IPS-15b (cell line): ENCODE measurements around the gene IFT88.

ENCODE experiments used
- H3K27me3 ChIP-seq: one replicate; pipeline ENCODE4 v1.6.1; 2013; ENCODE audit warnings: low read length; ENCODE audit not compliant: control insufficient read depth, insufficient read depth
- H3K36me3 ChIP-seq: one replicate; pipeline ENCODE4 v1.6.1; 2013; ENCODE audit warnings: low read length; ENCODE audit not compliant: control insufficient read depth, insufficient read depth
- H3K4me1 ChIP-seq: one replicate; pipeline ENCODE4 v1.6.1; 2013; ENCODE audit warnings: mild to moderate bottlenecking, low read length; ENCODE audit not compliant: control insufficient read depth, insufficient read depth
- H3K4me3 ChIP-seq: one replicate; pipeline ENCODE4 v1.5.1; 2013; ENCODE audit warnings: low read depth, low read length
- H3K9ac ChIP-seq: one replicate; pipeline ENCODE4 v1.6.1; 2013; ENCODE audit warnings: low read depth, mild to moderate bottlenecking, low read length
- H3K9me3 ChIP-seq: one replicate; pipeline ENCODE4 v1.6.1; 2013; ENCODE audit warnings: mild to moderate bottlenecking, low read length; ENCODE audit not compliant: control insufficient read depth, insufficient read depth

IFT88 gene

GRCh38 chr13:20720499-20720898 is 153.5 kb downstream of the IFT88 start:
- H3K36me3 ChIP-seq, result no peaks in the 10 kb centered on the region
- H3K9me3 ChIP-seq, result no peaks in the 10 kb centered on the region
- H3K4me1 ChIP-seq, result no peaks in the 10 kb centered on the region
- no peak overlapping the region for H3K9ac ChIP-seq
- peaks cover 31% of the 10 kb centered on the region for H3K27me3 ChIP-seq
- H3K4me3 ChIP-seq, result no peak overlapping the region

DNA sequence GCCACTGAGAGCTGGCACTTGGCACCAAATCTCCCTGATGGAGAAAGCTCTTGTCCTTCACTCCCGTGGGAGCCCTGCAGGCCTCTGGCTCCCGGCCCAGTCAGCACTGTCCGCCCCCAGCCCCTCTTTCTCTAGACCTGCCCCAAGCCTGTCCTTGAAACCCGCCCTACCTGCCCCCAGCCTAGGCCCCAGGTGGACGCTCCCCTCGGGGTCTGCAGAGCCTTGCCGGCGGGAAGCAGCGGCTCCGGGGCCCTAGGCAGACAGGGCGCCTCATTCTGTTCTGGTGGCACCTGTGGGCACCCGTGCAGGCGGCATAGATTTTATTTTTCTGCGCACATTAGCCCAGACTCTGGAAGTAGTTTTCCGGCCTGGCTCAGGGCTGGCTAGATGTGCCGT is 154.1 kb downstream of the IFT88 start:
- H3K4me1 ChIP-seq, result no peaks in the 10 kb centered on the region
- H3K9me3 ChIP-seq, result no peaks in the 10 kb centered on the region
- H3K4me3 ChIP-seq, result peak overlapping the region; percentile 62
- H3K9ac ChIP-seq, result no peak overlapping the region
- peaks cover 31% of the 10 kb centered on the region for H3K27me3 ChIP-seq
- H3K36me3 ChIP-seq, result no peaks in the 10 kb centered on the region

DNA sequence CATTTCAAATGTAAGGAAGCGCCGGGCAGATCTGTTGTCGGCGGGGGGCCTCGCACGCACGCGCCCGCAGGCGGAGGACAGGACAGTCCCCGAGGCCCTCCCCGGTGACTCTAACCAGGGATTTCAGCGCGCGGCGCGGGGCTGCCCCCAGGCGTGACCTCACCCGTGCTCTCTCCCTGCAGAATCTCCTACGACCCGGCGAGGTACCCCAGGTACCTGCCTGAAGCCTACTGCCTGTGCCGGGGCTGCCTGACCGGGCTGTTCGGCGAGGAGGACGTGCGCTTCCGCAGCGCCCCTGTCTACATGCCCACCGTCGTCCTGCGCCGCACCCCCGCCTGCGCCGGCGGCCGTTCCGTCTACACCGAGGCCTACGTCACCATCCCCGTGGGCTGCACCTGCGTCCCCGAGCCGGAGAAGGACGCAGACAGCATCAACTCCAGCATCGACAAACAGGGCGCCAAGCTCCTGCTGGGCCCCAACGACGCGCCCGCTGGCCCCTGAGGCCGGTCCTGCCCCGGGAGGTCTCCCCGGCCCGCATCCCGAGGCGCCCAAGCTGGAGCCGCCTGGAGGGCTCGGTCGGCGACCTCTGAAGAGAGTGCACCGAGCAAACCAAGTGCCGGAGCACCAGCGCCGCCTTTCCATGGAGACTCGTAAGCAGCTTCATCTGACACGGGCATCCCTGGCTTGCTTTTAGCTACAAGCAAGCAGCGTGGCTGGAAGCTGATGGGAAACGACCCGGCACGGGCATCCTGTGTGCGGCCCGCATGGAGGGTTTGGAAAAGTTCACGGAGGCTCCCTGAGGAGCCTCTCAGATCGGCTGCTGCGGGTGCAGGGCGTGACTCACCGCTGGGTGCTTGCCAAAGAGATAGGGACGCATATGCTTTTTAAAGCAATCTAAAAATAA is 154.7 kb downstream of the IFT88 start:
- H3K9me3 ChIP-seq, result no peaks in the 10 kb centered on the region
- no peaks in the 10 kb centered on the region for H3K4me1 ChIP-seq
- peak overlapping the region; percentile 60 for H3K9ac ChIP-seq
- H3K36me3 ChIP-seq, result no peaks in the 10 kb centered on the region
- H3K4me3 ChIP-seq, result peak overlapping the region; percentile 62
- H3K27me3 ChIP-seq, result peaks cover 31% of the 10 kb centered on the region

DNA sequence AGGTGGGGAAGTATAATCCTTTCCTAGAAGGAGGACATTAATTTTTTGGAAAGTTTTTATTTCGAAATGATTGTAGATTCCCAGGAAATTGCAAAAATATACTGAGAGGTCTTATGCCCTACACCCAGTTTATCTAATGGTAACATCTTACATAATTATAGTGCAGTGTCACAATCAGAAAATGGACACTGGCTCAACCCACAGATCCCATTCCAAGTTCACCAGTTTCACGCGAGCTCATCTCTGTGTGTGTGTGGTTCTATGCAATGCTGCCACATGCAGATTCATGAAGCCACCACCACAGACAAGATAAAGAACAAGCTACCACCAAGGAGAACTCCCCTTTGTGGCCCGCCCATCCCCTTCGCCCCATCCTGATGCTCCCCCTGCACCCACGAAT is 160.9 kb downstream of the IFT88 start:
- Histone ChIP-seq H3K4me1 (no peaks in the 10 kb centered on the region), H3K9me3 (no peaks in the 10 kb centered on the region)

DNA sequence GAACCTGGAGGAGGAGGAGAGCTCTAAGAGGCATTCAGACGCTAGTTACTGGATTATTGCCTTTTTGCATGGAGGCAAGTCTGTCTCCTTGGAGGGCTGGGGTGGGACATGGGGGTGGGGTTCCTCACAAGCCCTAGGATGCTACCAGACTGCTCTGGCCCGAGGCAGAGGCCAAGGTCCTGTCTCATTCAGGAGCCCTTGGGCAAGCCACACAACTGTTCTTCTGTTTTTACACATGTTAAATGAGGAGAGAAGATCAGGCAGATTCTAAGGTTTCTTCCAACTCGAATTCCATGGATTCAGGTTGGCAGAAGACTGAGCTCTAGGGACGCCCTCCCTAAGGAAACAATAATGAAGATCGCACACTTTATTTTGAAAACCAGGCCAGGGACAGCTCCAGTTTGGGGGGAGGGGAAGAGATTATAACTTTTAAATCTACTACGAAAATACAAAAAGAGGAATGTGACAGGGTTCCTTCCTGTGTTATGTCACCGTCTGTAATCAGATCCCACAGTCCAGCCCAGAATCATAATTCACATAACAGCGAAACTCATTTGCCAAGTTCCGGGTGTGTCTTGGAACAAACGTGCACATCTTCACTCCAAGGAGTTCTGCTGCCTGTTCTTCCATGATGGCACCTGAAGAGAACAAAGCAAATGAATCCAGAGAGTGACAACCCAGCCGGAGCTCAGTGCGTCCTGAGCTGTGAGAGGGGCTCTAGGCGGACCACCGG is 161.8 kb downstream of the IFT88 start:
- no peaks in the 10 kb centered on the region for H3K4me1 ChIP-seq
- no peak overlapping the region for H3K9ac ChIP-seq
- H3K36me3 ChIP-seq, result no peaks in the 10 kb centered on the region
- H3K27me3 ChIP-seq, result no peaks in the 10 kb centered on the region
- no peaks in the 10 kb centered on the region for H3K9me3 ChIP-seq
- no peak overlapping the region for H3K4me3 ChIP-seq

More for the DNA sequence above, 160.9 kb downstream of the IFT88 start:
- Histone ChIP-seq H3K9ac (no peak overlapping the region), H3K27me3 (peaks cover 5% of the 10 kb centered on the region), H3K36me3 (no peaks in the 10 kb centered on the region), H3K4me3 (no peak overlapping the region)

DNA sequence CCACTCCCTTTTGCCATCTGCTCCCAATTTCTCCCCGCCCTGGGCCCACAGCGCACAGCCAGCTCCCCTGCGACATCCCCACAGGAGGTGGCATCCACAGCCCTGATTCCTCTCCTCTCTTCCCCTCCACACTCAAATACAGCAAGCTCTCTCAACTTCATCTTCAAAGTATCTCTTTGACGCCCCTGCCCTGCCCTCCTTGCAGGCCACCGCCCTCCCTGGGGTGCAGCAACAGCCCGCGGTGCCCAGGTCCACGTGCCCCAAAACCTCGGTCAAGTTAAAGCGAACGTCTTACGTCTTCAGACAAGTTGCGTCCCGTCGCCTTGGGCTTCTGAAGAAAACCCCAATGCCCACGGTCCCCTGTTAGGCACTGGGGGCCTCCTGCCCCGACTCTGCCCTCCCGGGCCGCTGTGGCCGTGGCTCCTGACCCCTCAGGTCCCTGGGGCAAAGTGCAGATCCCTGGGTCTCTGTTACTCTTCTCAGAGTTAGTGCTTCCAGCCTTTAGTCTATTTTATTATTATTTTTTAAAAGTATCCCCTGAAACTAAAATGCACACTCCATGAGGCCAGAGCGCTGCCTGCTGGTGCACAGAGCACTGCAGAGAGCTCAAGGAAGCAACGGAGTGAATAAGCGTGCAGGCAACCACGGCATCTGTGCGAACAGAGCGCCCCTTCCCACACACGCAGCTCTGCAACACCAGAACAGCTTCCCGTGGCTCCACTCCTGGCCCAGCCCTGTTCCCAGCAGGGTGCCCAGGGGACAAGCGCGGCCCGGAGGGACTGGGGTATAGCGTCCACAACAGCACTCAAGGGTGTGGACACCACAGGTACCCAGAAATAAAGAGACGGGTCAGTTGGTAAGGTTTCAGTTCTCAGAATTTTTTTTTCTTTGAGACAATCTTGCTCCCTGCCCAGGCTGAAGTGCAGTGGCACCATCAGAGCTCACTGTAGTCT is 163.0 kb downstream of the IFT88 start:
- H3K36me3 ChIP-seq, result no peaks in the 10 kb centered on the region
- H3K27me3 ChIP-seq, result no peaks in the 10 kb centered on the region
- H3K4me1 ChIP-seq, result no peaks in the 10 kb centered on the region
- no peaks in the 10 kb centered on the region for H3K9me3 ChIP-seq
- no peak overlapping the region for H3K9ac ChIP-seq
- no peak overlapping the region for H3K4me3 ChIP-seq

DNA sequence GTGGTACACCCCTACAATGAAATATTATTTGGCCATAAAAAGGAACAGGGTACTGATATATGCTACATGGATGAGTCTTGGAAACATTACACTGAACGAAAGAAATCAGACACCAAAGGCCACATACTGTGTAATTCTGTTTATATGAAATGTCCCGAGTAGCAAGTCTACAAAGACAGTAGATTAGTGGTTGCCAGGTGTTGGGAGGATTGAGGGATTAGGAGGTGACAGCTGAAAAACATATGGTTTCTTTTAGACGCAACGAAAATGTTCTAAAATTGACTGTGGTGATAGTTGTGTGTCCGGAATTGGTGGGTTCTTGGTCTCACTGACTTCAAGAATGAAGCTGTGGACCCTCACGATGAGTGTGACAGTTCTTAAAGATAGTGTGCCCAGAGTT is 171.7 kb downstream of the IFT88 start:
- no peaks in the 10 kb centered on the region for H3K4me1 ChIP-seq
- no peaks in the 10 kb centered on the region for H3K27me3 ChIP-seq
- H3K36me3 ChIP-seq, result no peaks in the 10 kb centered on the region
- H3K9ac ChIP-seq, result no peak overlapping the region
- no peak overlapping the region for H3K4me3 ChIP-seq
- no peaks in the 10 kb centered on the region for H3K9me3 ChIP-seq

DNA sequence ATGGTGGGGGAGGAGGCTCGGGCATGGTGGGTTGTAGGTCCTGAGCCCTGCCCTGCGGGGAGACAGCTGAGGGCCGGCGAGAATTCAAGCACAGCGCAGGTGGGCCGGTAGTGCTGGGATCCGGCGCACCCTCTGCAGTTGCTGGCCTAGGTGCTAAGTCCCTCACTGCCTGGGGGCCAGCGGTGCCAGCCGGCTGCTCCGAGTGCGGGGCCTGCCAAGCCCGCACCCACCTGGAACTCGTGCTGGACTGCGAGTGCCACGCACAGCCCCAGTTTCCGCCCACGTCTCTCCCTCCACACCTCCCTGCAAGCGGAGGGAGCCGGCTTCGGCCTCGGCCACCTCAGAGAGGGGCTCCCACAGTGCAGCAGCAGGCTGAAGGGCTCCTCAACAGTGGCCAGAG is 173.1 kb downstream of the IFT88 start:
- Histone ChIP-seq H3K4me3 (no peak overlapping the region), H3K4me1 (no peaks in the 10 kb centered on the region), H3K27me3 (no peaks in the 10 kb centered on the region), H3K36me3 (no peaks in the 10 kb centered on the region), H3K9me3 (no peaks in the 10 kb centered on the region), H3K9ac (no peak overlapping the region)
